ENCODE data around the gene ARHGEF1.

ARHGEF1 gene

GRCh38 chr19:41918095-41918494 is 35.1 kb downstream of the ARHGEF1 start:
- Histone ChIP-seq H3K4me1 (ENCODE audit: control insufficient read depth, low read depth, low read length) (peaks cover 3% of the 10 kb centered on the region), H3K9me3 (ENCODE audit: control insufficient read depth, low read depth, low read length) (no peaks in the 10 kb centered on the region), H3K9ac (ENCODE audit: low read length) (no peak overlapping the region), H3K4me3 (ENCODE audit: low read length) (no peak overlapping the region), H3K36me3 (ENCODE audit: control insufficient read depth, low read depth, low read length) (no peaks in the 10 kb centered on the region), H3K27ac (ENCODE audit: low read length) (no peak overlapping the region), H3K27me3 (ENCODE audit: control insufficient read depth, insufficient read depth, low read length) (peaks cover 100% of the 10 kb centered on the region)

- Histone ChIP-seq H3K4me1 (ENCODE audit: control insufficient read depth, low read depth, low read length) (peaks cover 3% of the 10 kb centered on the region), H3K4me3 (ENCODE audit: low read length) (no peak overlapping the region), H3K36me3 (ENCODE audit: control insufficient read depth, low read depth, low read length) (no peaks in the 10 kb centered on the region), H3K9ac (ENCODE audit: low read length) (no peak overlapping the region), H3K27ac (ENCODE audit: low read length) (no peak overlapping the region), H3K27me3 (ENCODE audit: control insufficient read depth, insufficient read depth, low read length) (peaks cover 99% of the 10 kb centered on the region), H3K9me3 (ENCODE audit: control insufficient read depth, low read depth, low read length) (no peaks in the 10 kb centered on the region)
Observed at GRCh38 chr19:41918653-41919244, 35.8 kb downstream of the ARHGEF1 start.

GRCh38 chr19:41919948-41920712 is 37.1 kb downstream of the ARHGEF1 start:
- no peak overlapping the region for H3K27ac ChIP-seq (ENCODE audit: low read length)
- H3K27me3 ChIP-seq (ENCODE audit: control insufficient read depth, insufficient read depth, low read length) = peaks cover 99% of the 10 kb centered on the region
- H3K4me1 ChIP-seq (ENCODE audit: control insufficient read depth, low read depth, low read length) = peaks cover 3% of the 10 kb centered on the region
- H3K4me3 ChIP-seq (ENCODE audit: low read length) = no peak overlapping the region
- no peak overlapping the region for H3K9ac ChIP-seq (ENCODE audit: low read length)
- no peaks in the 10 kb centered on the region for H3K36me3 ChIP-seq (ENCODE audit: control insufficient read depth, low read depth, low read length)
- H3K9me3 ChIP-seq (ENCODE audit: control insufficient read depth, low read depth, low read length) = no peaks in the 10 kb centered on the region

- Histone ChIP-seq H3K4me3 (ENCODE audit: low read length) (no peak overlapping the region), H3K9me3 (ENCODE audit: control insufficient read depth, low read depth, low read length) (no peaks in the 10 kb centered on the region), H3K9ac (ENCODE audit: low read length) (no peak overlapping the region), H3K27ac (ENCODE audit: low read length) (no peak overlapping the region), H3K36me3 (ENCODE audit: control insufficient read depth, low read depth, low read length) (no peaks in the 10 kb centered on the region), H3K4me1 (ENCODE audit: control insufficient read depth, low read depth, low read length) (peaks cover 3% of the 10 kb centered on the region), H3K27me3 (ENCODE audit: control insufficient read depth, insufficient read depth, low read length) (peaks cover 99% of the 10 kb centered on the region)
Observed at GRCh38 chr19:41920882-41921576, 38.0 kb downstream of the ARHGEF1 start.

- H3K4me1 ChIP-seq (ENCODE audit: control insufficient read depth, low read depth, low read length) = peaks cover 3% of the 10 kb centered on the region
- H3K9ac ChIP-seq (ENCODE audit: low read length) = no peak overlapping the region
- H3K4me3 ChIP-seq (ENCODE audit: low read length) = no peak overlapping the region
- no peaks in the 10 kb centered on the region for H3K36me3 ChIP-seq (ENCODE audit: control insufficient read depth, low read depth, low read length)
- peaks cover 99% of the 10 kb centered on the region for H3K27me3 ChIP-seq (ENCODE audit: control insufficient read depth, insufficient read depth, low read length)
- no peak overlapping the region for H3K27ac ChIP-seq (ENCODE audit: low read length)
- no peaks in the 10 kb centered on the region for H3K9me3 ChIP-seq (ENCODE audit: control insufficient read depth, low read depth, low read length)
Observed at GRCh38 chr19:41921577-41922576, 38.9 kb downstream of the ARHGEF1 start.

GRCh38 chr19:41922585-41922984 is 39.6 kb downstream of the ARHGEF1 start:
- H3K9ac ChIP-seq (ENCODE audit: low read length) = no peak overlapping the region
- H3K9me3 ChIP-seq (ENCODE audit: control insufficient read depth, low read depth, low read length) = no peaks in the 10 kb centered on the region
- H3K27me3 ChIP-seq (ENCODE audit: control insufficient read depth, insufficient read depth, low read length) = peaks cover 99% of the 10 kb centered on the region
- H3K4me3 ChIP-seq (ENCODE audit: low read length) = no peak overlapping the region
- H3K36me3 ChIP-seq (ENCODE audit: control insufficient read depth, low read depth, low read length) = no peaks in the 10 kb centered on the region
- peaks cover 3% of the 10 kb centered on the region for H3K4me1 ChIP-seq (ENCODE audit: control insufficient read depth, low read depth, low read length)
- H3K27ac ChIP-seq (ENCODE audit: low read length) = no peak overlapping the region

- H3K4me3 ChIP-seq (ENCODE audit: low read length) = no peak overlapping the region
Observed at GRCh38 chr19:41923045-41923788, 40.2 kb downstream of the ARHGEF1 start.

GRCh38 chr19:41924151-41925145 is 41.5 kb downstream of the ARHGEF1 start:
- H3K9me3 ChIP-seq (ENCODE audit: control insufficient read depth, low read depth, low read length) = no peaks in the 10 kb centered on the region
- H3K27me3 ChIP-seq (ENCODE audit: control insufficient read depth, insufficient read depth, low read length) = peaks cover 99% of the 10 kb centered on the region
- H3K4me1 ChIP-seq (ENCODE audit: control insufficient read depth, low read depth, low read length) = peaks cover 3% of the 10 kb centered on the region
- no peak overlapping the region for H3K9ac ChIP-seq (ENCODE audit: low read length)
- no peak overlapping the region for H3K4me3 ChIP-seq (ENCODE audit: low read length)
- H3K27ac ChIP-seq (ENCODE audit: low read length) = no peak overlapping the region
- H3K36me3 ChIP-seq (ENCODE audit: control insufficient read depth, low read depth, low read length) = no peaks in the 10 kb centered on the region

More at GRCh38 chr19:41923045-41923788, 40.2 kb downstream of the ARHGEF1 start:
- Histone ChIP-seq H3K9me3 (ENCODE audit: control insufficient read depth, low read depth, low read length) (no peaks in the 10 kb centered on the region), H3K9ac (ENCODE audit: low read length) (no peak overlapping the region), H3K27ac (ENCODE audit: low read length) (no peak overlapping the region), H3K36me3 (ENCODE audit: control insufficient read depth, low read depth, low read length) (no peaks in the 10 kb centered on the region), H3K4me1 (ENCODE audit: control insufficient read depth, low read depth, low read length) (peaks cover 3% of the 10 kb centered on the region), H3K27me3 (ENCODE audit: control insufficient read depth, insufficient read depth, low read length) (peaks cover 99% of the 10 kb centered on the region)

GRCh38 chr19:41925208-41926003 is 42.4 kb downstream of the ARHGEF1 start:
- peaks cover 99% of the 10 kb centered on the region for H3K27me3 ChIP-seq (ENCODE audit: control insufficient read depth, insufficient read depth, low read length)
- no peak overlapping the region for H3K9ac ChIP-seq (ENCODE audit: low read length)
- no peaks in the 10 kb centered on the region for H3K36me3 ChIP-seq (ENCODE audit: control insufficient read depth, low read depth, low read length)
- H3K9me3 ChIP-seq (ENCODE audit: control insufficient read depth, low read depth, low read length) = no peaks in the 10 kb centered on the region
- peaks cover 3% of the 10 kb centered on the region for H3K4me1 ChIP-seq (ENCODE audit: control insufficient read depth, low read depth, low read length)
- no peak overlapping the region for H3K27ac ChIP-seq (ENCODE audit: low read length)
- H3K4me3 ChIP-seq (ENCODE audit: low read length) = no peak overlapping the region
